SK-N-SH (cell line): ENCODE data around the gene EIF3A. TPM values are rescaled to one million over a fixed set of nuclear protein-coding genes. Genes with fewer than 3 reads are reported as not detected.

Experiments used
- CTCF ChIA-PET: fragments of 300-600, 350-600 bp; formaldehyde crosslinking; extraction: SDS; loops from one replicate; lab custom pipeline; 2021; lab: Yijun Ruan, JAX
- POLR2A ChIA-PET: fragments of 350-600 bp; sonication (Branson Sonifier 250); formaldehyde crosslinking; extraction: SDS; loops from one replicate; lab custom pipeline; 2020; ENCODE audit warnings: antibody characterized with exemption, inconsistent platforms; lab: Yijun Ruan, JAX
- DNase-seq: peaks from one replicate; pipeline ENCODE4 v3.0.0; 2012
- H2AFZ ChIP-seq: fragments of 200-600 bp; sonication (generic); 2 replicates; pipeline ENCODE4 v1.8.1; 2016; ENCODE audit warnings: antibody characterized with exemption, mild to moderate bottlenecking, low read depth
- H3F3A ChIP-seq: fragments of 200-600 bp; sonication (generic); replicated peaks from 2 replicates; pipeline ENCODE3; 2016; ENCODE audit warnings: antibody characterized with exemption, mild to moderate bottlenecking; ENCODE audit not compliant: insufficient read depth
- H3K27ac ChIP-seq, 2 experiments: fragments of 200-500 bp in 1 of 2; fragments of 200-600 bp in 1 of 2; sonication (Bioruptor generic) in 1 of 2; sonication (generic), shearing (Covaris generic) in 1 of 2; 2 replicates each; pipeline versions ENCODE4 v1.5.1 to v1.6.1; 2014 to 2016; ENCODE audit warnings: low read depth in 2 of 2, inconsistent platforms in 1 of 2, low read length in 1 of 2, mild to moderate bottlenecking in 1 of 2, mixed read lengths in 1 of 2
- H3K27me3 ChIP-seq: fragments of 200-600 bp; sonication (generic), shearing (Covaris generic); 2 replicates; pipeline ENCODE4 v1.6.1; 2016; ENCODE audit warnings: mixed run types; ENCODE audit not compliant: insufficient read depth
- H3K36me3 ChIP-seq, 2 experiments: fragments of 200-500 bp in 1 of 2; fragments of 200-600 bp in 1 of 2; sonication (Bioruptor generic) in 1 of 2; sonication (generic) in 1 of 2; replicated peaks in 1 of 2; 2 replicates each; pipeline versions ENCODE3 to v1.5.1; 2014 to 2016; ENCODE audit warnings: low read length in 1 of 2, mild to moderate bottlenecking in 1 of 2; ENCODE audit not compliant: insufficient read depth in 2 of 2, control insufficient read depth in 1 of 2
- H3K4me1 ChIP-seq, 2 experiments: fragments of 200-500 bp in 1 of 2; fragments of 200-600 bp in 1 of 2; sonication (Bioruptor generic) in 1 of 2; sonication (generic), shearing (Covaris generic) in 1 of 2; 2 replicates each; pipeline versions ENCODE4 v1.5.1 to v1.6.1; 2014 to 2016; ENCODE audit warnings: low read depth in 1 of 2, low read length in 1 of 2, mixed run types in 1 of 2; ENCODE audit not compliant: insufficient read depth in 2 of 2, control insufficient read depth in 1 of 2
- H3K4me2 ChIP-seq: fragments of 200-600 bp; sonication (generic), shearing (Covaris generic); 2 replicates; pipeline ENCODE4 v1.6.1; 2017; ENCODE audit warnings: mixed run types
- H3K4me3 ChIP-seq, 2 experiments: fragments of 200-500 bp in 1 of 2; fragments of 200-600 bp in 1 of 2; sonication (Bioruptor generic) in 1 of 2; sonication (generic), shearing (Covaris generic) in 1 of 2; 2 replicates each; pipeline versions ENCODE4 v1.5.1 to v1.8.1; 2014 to 2016; ENCODE audit warnings: low read depth in 2 of 2, inconsistent platforms in 1 of 2, low read length in 1 of 2, mild to moderate bottlenecking in 1 of 2, mixed read lengths in 1 of 2, moderate library complexity in 1 of 2
- H3K79me2 ChIP-seq: fragments of 200-600 bp; sonication (generic); 2 replicates; pipeline ENCODE4 v1.8.1; 2017; ENCODE audit warnings: mild to moderate bottlenecking; ENCODE audit not compliant: insufficient read depth
- H3K9ac ChIP-seq: fragments of 200-600 bp; sonication (generic); 2 replicates; pipeline ENCODE4 v1.6.1; 2017; ENCODE audit warnings: mixed run types
- H3K9me2 ChIP-seq: fragments of 200-600 bp; sonication (generic); 2 replicates; pipeline ENCODE4 v1.6.1; 2017; ENCODE audit warnings: mixed run types
- H3K9me3 ChIP-seq: fragments of 200-600 bp; sonication (generic); 2 replicates; pipeline ENCODE4 v1.6.1; 2017; ENCODE audit warnings: mixed run types, mild to moderate bottlenecking, moderate library complexity
- H4K20me1 ChIP-seq: fragments of 200-600 bp; sonication (generic); 2 replicates; pipeline ENCODE4 v1.6.1; 2017; ENCODE audit warnings: mild to moderate bottlenecking, mixed run types; ENCODE audit not compliant: insufficient read depth
- CHD2 ChIP-seq: fragments of 150-350 bp; IDR thresholded peaks from 2 replicates; pipeline ENCODE4 v1.6.1; 2018; ENCODE audit warnings: low read length; ENCODE audit not compliant: partially characterized antibody
- ELF1 ChIP-seq: IDR thresholded peaks from 2 replicates; pipeline ENCODE4 v1.4.0; 2012
- EZH2phosphoT487 ChIP-seq: fragments of 200-600 bp; sonication (generic); IDR thresholded peaks from 2 replicates; pipeline ENCODE4 v1.6.1; 2017; ENCODE audit warnings: low read depth, mixed run types, mild to moderate bottlenecking, antibody characterized with exemption, moderate library complexity, borderline replicate concordance
- FOSL2 ChIP-seq: IDR thresholded peaks from 2 replicates; pipeline ENCODE4 v1.4.0; 2012; ENCODE audit warnings: low read depth, mild to moderate bottlenecking, moderate library complexity, borderline replicate concordance
- FOXM1 ChIP-seq: IDR thresholded peaks from 2 replicates; pipeline ENCODE4 v1.4.0; 2012; ENCODE audit warnings: low read depth, mild to moderate bottlenecking
- JUND ChIP-seq: IDR thresholded peaks from 2 replicates; pipeline ENCODE4 v1.4.0; 2012
- MXI1 ChIP-seq: IDR thresholded peaks from 2 replicates; pipeline ENCODE4 v1.6.1; 2012; ENCODE audit warnings: mild to moderate bottlenecking, low read depth, low read length, improper control_type of control experiment
- NRF1 ChIP-seq: IDR thresholded peaks from 2 replicates; pipeline ENCODE4 v1.6.1; 2012; ENCODE audit warnings: low read depth, mild to moderate bottlenecking, low read length
- POLR2AphosphoS5 ChIP-seq: IDR thresholded peaks from 2 replicates; pipeline ENCODE4 v1.6.1; 2012; ENCODE audit warnings: low read depth, low read length
- RAD21 ChIP-seq: IDR thresholded peaks from 2 replicates; pipeline ENCODE4 v1.6.1; 2012; ENCODE audit warnings: mild to moderate bottlenecking, low read length
- RCOR1 ChIP-seq: fragments of 150-350 bp; IDR thresholded peaks from 2 replicates; pipeline ENCODE4 v1.6.1; 2017; ENCODE audit warnings: antibody characterized with exemption, low read length
- RFX5 ChIP-seq: IDR thresholded peaks from 2 replicates; pipeline ENCODE4 v1.6.1; 2012; ENCODE audit warnings: mild to moderate bottlenecking, improper control_type of control experiment, low read length
- RXRA ChIP-seq: IDR thresholded peaks from 2 replicates; pipeline ENCODE4 v1.4.0; 2012; ENCODE audit warnings: low read depth, mild to moderate bottlenecking, borderline replicate concordance
- TAF1 ChIP-seq: IDR thresholded peaks from 2 replicates; pipeline ENCODE4 v1.6.1; 2012; ENCODE audit warnings: low read depth, mild to moderate bottlenecking, low read length, moderate library complexity, borderline replicate concordance
- TCF12 ChIP-seq: IDR thresholded peaks from 2 replicates; pipeline ENCODE4 v1.4.0; 2012
- TEAD4 ChIP-seq: IDR thresholded peaks from 2 replicates; pipeline ENCODE4 v1.4.0; 2012; ENCODE audit warnings: mild to moderate bottlenecking, borderline replicate concordance; ENCODE audit not compliant: insufficient read depth
- WGBS: methylation state at CpG from one replicate; pipeline ENCODE4 v1.1.6; 2017; ENCODE audit warnings: low lambda C conversion rate; 5-methylcytosine and 5-hydroxymethylcytosine counted together
- polyA plus RNA-seq, 3 experiments: library from polyadenylated mRNA; depleted of rRNA; stranded (reverse); fragments of >200 nt; gene quantifications; 2 replicates each; pipeline ENCODE4 v1.2.3, GENCODE V29; 2012
- TF ChIP-seq, protein P1 (sequence below): IDR thresholded peaks from 2 replicates; pipeline ENCODE4 v1.4.0; 2012; ENCODE audit warnings: low read depth, borderline replicate concordance
- TF ChIP-seq, protein P2 (sequence below): fragments of 200-600 bp; sonication (generic); IDR thresholded peaks from 2 replicates; pipeline ENCODE4 v1.6.1; 2017; ENCODE audit warnings: antibody characterized with exemption, mild to moderate bottlenecking, moderate library complexity
- TF ChIP-seq, protein P3 (sequence below): fragments of 150-350 bp; IDR thresholded peaks from 2 replicates; pipeline ENCODE4 v1.6.1; 2016; ENCODE audit warnings: mild to moderate bottlenecking, low read depth, low read length
- TF ChIP-seq, protein P4 (sequence below): IDR thresholded peaks from 2 replicates; pipeline ENCODE4 v1.4.0; 2012; ENCODE audit warnings: low read depth
- TF ChIP-seq, protein P5 (sequence below): IDR thresholded peaks from 2 replicates; pipeline ENCODE4 v1.6.1; 2012; ENCODE audit warnings: mild to moderate bottlenecking, low read depth, low read length, moderate library complexity
- TF ChIP-seq, protein P6 (sequence below): IDR thresholded peaks from 2 replicates; pipeline ENCODE4; 2012

The EIF3A gene
- polyA plus RNA-seq, 1 of the 3 experiments (the other 2 are of a cell fraction): 25.8 TPM

DNA sequence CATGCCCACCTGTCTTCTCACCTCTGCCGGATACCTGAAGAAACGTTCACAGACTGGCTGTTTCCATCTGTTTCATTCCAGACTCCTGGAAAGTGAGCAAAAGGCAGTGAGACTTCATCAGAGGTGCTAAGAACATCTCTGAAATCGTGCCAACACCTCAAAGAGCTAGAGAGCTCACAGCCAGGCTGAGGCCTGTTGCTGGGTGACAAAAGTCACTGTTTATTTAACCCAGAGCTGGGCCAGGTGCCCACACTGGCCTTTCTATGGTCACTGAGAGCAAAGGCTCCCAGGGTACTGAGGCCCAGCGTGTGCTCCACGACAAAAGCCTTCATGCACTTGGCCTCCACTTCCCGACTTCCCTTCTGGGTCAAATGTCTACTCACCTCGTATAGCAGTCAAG is 54.8 kb downstream of the EIF3A start (continued):
- TF ChIP-seq, protein P1, sequence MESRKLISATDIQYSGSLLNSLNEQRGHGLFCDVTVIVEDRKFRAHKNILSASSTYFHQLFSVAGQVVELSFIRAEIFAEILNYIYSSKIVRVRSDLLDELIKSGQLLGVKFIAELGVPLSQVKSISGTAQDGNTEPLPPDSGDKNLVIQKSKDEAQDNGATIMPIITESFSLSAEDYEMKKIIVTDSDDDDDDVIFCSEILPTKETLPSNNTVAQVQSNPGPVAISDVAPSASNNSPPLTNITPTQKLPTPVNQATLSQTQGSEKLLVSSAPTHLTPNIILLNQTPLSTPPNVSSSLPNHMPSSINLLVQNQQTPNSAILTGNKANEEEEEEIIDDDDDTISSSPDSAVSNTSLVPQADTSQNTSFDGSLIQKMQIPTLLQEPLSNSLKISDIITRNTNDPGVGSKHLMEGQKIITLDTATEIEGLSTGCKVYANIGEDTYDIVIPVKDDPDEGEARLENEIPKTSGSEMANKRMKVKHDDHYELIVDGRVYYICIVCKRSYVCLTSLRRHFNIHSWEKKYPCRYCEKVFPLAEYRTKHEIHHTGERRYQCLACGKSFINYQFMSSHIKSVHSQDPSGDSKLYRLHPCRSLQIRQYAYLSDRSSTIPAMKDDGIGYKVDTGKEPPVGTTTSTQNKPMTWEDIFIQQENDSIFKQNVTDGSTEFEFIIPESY: no peak
- TF ChIP-seq JUND (no peak), CHD2 (no peak)

DNA sequence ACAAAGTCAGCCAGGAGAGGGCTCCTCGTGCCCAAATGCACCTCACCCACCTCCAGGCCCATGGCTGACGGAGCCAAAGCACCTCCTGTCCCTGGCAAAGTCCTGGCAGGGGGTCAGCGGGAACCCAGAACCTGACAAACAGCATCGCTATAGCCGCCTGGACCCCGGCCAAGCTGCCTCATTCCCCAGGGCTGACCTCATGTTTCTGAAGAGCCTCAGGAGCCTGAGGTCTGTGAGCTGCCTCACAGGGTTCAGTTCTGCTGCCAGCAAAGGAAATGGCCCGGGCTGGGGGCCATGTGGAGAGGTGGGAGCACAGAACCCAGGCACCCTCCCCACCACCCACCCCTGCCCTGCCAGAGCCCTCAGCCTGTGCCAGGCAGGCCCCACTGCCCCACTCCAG is 55.3 kb downstream of the EIF3A start:
- no peaks in the 10 kb centered on the region for H3K9me2 ChIP-seq
- no peak overlapping the region for H3K9ac ChIP-seq
- no peak overlapping the region for H2AFZ ChIP-seq
- H3K36me3 ChIP-seq: no peaks in the 10 kb centered on the region
- H3K4me2 ChIP-seq: peak overlapping the region; percentile 63
- peaks cover 29 to 41% of the 10 kb centered on the region in 2 experiments for H3K4me1 ChIP-seq
- DNase-seq: peak; percentile 58
- ChIA-PET CTCF (interaction anchor here (0.9 to 1.1 kb wide), 2 partner anchors 111 to 175 kb away, joined by 3 read pairs; no protein-coding TSS in a partner anchor), POLR2A (interaction anchor here (0.8 kb wide), 1 partner anchor 207 kb away, joined by 4 read pairs; no protein-coding TSS in a partner anchor)
- no peaks in the 10 kb centered on the region for H3K9me3 ChIP-seq
- H3K27me3 ChIP-seq: no peaks in the 10 kb centered on the region
- H3K4me3 ChIP-seq: no peak overlapping the region
- no CpG with 5 or more reads among the region's 7 CpGs for WGBS
- peak overlapping the region in 1 of 2 experiments; percentile 47; a peak in 1 of 4 replicates for H3K27ac ChIP-seq
- H3F3A ChIP-seq: peaks cover 28% of the 10 kb centered on the region
- H4K20me1 ChIP-seq: 0 out of 2 replicates have a peak, but pooled peaks cover 3% of the 10 kb centered on the region
- H3K79me2 ChIP-seq: no peaks in the 10 kb centered on the region
- TF ChIP-seq NRF1: no peak
- no peak for TF ChIP-seq FOXM1
- peak; percentile 56; the same call in 1 of the 2 replicates for TF ChIP-seq TEAD4
- no peak for TF ChIP-seq ELF1
- TF ChIP-seq, protein P2, sequence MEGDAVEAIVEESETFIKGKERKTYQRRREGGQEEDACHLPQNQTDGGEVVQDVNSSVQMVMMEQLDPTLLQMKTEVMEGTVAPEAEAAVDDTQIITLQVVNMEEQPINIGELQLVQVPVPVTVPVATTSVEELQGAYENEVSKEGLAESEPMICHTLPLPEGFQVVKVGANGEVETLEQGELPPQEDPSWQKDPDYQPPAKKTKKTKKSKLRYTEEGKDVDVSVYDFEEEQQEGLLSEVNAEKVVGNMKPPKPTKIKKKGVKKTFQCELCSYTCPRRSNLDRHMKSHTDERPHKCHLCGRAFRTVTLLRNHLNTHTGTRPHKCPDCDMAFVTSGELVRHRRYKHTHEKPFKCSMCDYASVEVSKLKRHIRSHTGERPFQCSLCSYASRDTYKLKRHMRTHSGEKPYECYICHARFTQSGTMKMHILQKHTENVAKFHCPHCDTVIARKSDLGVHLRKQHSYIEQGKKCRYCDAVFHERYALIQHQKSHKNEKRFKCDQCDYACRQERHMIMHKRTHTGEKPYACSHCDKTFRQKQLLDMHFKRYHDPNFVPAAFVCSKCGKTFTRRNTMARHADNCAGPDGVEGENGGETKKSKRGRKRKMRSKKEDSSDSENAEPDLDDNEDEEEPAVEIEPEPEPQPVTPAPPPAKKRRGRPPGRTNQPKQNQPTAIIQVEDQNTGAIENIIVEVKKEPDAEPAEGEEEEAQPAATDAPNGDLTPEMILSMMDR: no peak
- TF ChIP-seq RXRA: peak; percentile 49; the same call in 1 of the 2 replicates
- TF ChIP-seq, protein P3, sequence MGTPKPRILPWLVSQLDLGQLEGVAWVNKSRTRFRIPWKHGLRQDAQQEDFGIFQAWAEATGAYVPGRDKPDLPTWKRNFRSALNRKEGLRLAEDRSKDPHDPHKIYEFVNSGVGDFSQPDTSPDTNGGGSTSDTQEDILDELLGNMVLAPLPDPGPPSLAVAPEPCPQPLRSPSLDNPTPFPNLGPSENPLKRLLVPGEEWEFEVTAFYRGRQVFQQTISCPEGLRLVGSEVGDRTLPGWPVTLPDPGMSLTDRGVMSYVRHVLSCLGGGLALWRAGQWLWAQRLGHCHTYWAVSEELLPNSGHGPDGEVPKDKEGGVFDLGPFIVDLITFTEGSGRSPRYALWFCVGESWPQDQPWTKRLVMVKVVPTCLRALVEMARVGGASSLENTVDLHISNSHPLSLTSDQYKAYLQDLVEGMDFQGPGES: no peak
- TF ChIP-seq TCF12: peak; percentile 72
- no peak for TF ChIP-seq RCOR1
- TF ChIP-seq CHD2: no peak
- no peak for TF ChIP-seq FOSL2
- no peak for TF ChIP-seq EZH2phosphoT487
- TF ChIP-seq TAF1: no peak
- peak; percentile 66 for TF ChIP-seq JUND
- no peak for TF ChIP-seq RFX5
- TF ChIP-seq, protein P4, sequence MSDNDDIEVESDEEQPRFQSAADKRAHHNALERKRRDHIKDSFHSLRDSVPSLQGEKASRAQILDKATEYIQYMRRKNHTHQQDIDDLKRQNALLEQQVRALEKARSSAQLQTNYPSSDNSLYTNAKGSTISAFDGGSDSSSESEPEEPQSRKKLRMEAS: peak; percentile 16; the same call in 1 of the 2 replicates
- TF ChIP-seq MXI1: no peak
- TF ChIP-seq POLR2AphosphoS5: no peak
- TF ChIP-seq, protein P5, sequence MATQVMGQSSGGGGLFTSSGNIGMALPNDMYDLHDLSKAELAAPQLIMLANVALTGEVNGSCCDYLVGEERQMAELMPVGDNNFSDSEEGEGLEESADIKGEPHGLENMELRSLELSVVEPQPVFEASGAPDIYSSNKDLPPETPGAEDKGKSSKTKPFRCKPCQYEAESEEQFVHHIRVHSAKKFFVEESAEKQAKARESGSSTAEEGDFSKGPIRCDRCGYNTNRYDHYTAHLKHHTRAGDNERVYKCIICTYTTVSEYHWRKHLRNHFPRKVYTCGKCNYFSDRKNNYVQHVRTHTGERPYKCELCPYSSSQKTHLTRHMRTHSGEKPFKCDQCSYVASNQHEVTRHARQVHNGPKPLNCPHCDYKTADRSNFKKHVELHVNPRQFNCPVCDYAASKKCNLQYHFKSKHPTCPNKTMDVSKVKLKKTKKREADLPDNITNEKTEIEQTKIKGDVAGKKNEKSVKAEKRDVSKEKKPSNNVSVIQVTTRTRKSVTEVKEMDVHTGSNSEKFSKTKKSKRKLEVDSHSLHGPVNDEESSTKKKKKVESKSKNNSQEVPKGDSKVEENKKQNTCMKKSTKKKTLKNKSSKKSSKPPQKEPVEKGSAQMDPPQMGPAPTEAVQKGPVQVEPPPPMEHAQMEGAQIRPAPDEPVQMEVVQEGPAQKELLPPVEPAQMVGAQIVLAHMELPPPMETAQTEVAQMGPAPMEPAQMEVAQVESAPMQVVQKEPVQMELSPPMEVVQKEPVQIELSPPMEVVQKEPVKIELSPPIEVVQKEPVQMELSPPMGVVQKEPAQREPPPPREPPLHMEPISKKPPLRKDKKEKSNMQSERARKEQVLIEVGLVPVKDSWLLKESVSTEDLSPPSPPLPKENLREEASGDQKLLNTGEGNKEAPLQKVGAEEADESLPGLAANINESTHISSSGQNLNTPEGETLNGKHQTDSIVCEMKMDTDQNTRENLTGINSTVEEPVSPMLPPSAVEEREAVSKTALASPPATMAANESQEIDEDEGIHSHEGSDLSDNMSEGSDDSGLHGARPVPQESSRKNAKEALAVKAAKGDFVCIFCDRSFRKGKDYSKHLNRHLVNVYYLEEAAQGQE: no peak
- TF ChIP-seq RAD21: no peak
- TF ChIP-seq, protein P6, sequence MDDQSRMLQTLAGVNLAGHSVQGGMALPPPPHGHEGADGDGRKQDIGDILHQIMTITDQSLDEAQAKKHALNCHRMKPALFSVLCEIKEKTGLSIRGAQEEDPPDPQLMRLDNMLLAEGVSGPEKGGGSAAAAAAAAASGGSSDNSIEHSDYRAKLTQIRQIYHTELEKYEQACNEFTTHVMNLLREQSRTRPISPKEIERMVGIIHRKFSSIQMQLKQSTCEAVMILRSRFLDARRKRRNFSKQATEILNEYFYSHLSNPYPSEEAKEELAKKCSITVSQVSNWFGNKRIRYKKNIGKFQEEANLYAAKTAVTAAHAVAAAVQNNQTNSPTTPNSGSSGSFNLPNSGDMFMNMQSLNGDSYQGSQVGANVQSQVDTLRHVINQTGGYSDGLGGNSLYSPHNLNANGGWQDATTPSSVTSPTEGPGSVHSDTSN: peak; percentile 16; the same call in 1 of the 2 replicates
